GM21619 (cell line): ENCODE data around the gene CLEC2L.

Experiments used
- ATAC-seq: cut with Tn5 transposase; IDR thresholded peaks from one replicate; pipeline ENCODE4 v1.9.1; 2021; ENCODE audit not compliant: unreplicated experiment

The CLEC2L gene

DNA sequence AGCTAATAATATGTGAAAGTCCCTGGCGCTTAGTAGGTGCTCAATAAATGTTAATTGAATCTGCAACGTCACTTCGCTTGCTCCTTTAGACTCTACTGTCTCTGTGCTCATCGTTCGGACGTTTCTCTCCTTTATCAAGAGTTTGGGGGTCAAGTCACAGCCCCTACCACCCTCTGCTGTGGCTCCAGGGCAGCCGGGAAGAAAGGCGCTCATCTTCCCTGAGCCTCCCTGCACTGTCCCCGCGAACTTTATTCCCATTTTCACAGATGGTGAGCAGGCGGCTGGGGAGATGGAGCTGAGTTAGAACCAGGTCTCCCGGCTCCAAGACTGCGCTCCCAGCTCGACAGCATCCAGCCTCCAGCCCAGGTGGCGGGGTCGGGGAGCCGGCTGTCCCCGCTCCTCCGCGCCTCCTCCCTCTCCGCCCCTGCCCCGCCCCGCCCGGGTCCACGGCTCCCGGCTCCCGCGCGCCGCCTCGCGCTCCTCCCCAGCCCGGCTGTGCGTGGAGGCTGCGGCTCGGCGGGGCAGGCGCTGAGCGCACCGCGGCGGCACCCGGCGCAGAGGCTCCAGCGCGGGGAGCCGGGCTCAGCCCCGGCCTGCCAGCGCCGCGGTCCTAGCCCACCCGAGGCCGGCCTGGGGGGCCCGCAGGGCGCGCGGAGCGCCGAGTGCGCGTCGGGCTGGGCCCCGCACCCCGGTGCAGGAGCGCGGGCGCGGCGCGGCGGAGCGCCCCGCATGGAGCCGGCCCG is at the start of gene CLEC2L:
TSS of gene CLEC2L (plus strand) at position 487 of the 743 bp plus-strand sequence. CDS start at position 730, 243 bp downstream.
- no peak for ATAC-seq

DNA sequence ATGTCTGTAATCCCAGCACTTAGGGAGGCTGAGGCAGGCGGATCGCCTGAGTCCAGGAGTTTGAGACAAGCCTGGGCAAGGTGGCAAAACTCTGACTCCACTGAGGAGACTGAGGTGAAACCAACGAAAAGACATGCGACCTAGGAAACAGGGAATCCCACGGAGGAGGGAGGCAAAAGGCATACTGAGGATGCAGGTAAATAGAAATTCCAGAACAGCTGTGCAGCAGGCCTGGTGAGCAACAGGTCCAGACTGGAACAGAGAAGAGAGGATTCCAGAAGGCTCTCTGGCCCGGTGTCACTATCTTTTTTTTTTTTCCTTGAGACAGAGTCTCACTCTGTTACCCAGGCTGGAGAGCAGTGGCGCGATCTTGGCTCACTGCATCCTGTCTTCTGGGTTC is 47.3 kb upstream of the CLEC2L start:
- no peak for ATAC-seq

DNA sequence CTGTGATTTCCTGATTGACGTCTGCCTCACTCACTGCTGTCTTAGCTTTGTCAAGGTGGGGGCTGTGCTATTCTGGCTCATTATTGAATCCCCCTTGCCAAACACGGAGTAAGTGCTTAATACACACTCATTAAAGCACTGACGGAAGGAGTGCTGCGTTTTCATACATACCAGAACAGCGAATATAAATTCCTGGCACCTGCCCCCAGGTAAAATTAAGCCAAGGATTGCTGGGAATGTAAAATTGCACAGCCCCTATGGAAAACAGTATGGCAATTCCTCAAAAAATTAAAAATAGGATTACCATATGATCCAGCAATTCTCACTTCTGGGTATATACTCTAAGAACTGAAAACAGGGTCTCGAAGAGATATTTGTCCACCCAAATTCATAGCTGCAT is 46.6 kb upstream of the CLEC2L start:
- no peak for ATAC-seq

DNA sequence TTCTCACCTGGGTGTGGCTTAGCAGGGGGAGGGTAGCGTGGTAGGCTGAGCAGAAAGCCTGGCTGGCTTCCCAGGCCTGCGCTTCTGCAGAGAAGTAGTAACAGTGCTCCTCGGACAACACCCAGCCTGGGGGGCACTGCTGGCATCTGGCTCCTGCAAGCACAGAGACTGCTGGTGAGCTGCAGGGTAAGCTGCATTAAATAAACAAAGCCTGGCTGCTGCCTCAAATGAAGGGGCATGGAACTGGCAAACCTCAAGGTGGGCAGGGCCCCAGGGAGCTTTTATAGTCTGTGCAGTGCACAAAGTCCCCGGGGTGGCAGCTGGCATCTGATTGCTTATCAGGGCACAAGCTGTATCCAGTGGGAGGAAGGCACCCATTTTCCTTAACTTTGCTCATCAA is 43.9 kb upstream of the CLEC2L start:
- ATAC-seq = no peak

DNA sequence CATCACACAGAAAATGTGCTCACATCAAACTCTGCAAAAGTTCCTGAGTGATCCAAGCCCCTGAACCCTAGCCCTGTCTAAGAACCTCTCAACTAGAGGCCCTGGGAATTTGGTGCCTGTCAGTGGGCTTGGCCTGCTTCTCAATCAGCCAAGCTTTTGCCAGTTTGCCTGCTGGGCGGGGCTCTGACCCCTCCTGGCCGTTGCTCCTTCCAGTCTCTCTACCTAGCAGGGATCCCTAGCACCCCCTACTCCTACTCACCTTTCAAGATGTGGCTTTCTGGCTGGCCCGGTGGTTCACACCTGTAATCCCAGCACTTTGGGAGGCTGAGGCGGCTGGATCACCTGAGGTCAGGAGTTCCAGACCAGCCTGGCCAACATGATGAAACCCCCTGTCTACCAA is 42.1 kb upstream of the CLEC2L start:
- no peak for ATAC-seq

DNA sequence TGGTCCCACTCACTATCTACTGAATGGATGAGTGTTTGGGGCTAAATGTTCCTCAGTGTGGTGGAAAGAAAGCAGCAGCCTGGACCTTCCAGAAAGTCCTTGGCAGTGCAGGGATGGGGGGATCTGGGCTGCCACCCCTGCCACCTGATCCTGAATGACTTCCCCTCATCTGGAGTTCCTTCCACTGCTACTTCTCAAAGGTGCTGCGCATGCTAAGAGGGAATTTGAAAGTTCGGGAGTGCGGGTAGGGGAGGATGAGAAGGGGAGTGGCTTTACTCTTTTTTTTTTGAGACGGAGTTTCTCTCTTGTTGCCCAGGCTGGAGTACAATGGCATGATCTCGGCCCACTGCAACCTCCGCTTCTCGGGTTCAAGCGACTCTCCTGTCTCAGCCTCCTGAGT is 41.4 kb upstream of the CLEC2L start:
- no peak for ATAC-seq

DNA sequence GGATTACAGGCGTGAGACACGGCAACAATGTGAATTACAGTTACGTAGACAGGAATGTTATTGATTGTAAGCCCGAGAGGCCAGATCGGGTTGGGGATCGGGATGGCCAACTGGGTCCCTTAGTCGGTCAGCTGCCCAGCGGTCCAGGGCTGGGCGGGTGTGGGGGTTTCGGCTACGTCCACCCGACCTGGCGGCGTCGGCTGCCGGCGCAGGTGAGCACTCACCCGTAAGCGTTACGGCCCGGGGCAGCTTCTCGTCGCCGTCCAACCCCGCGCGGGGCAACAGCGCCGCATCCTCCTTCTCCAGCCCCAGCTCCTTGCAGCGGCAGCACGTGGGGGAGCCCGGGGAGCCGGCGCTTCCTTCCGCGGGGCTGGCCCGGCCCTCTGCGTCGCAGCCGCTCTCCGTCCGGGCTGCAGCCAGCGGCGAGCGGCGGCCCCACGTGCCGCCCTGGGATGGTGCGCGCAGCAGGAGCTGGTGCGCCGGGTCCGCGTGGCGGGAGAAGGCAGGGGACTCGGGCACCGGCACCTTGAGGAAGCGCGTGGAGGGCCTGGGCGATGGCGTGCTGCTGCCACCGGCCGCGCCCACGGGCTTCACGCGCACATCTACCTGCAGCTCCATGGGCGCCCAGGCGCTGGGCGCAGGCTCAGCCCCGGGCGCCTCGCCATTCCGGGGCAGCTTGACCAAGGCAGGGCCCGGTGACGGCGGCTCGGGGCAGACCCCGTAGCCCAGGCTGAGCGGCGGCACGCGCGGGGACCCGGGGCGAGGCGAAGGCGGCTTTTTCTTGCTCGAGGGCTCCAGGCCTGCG is 40.6 kb upstream of the CLEC2L start:
- no peak for ATAC-seq

DNA sequence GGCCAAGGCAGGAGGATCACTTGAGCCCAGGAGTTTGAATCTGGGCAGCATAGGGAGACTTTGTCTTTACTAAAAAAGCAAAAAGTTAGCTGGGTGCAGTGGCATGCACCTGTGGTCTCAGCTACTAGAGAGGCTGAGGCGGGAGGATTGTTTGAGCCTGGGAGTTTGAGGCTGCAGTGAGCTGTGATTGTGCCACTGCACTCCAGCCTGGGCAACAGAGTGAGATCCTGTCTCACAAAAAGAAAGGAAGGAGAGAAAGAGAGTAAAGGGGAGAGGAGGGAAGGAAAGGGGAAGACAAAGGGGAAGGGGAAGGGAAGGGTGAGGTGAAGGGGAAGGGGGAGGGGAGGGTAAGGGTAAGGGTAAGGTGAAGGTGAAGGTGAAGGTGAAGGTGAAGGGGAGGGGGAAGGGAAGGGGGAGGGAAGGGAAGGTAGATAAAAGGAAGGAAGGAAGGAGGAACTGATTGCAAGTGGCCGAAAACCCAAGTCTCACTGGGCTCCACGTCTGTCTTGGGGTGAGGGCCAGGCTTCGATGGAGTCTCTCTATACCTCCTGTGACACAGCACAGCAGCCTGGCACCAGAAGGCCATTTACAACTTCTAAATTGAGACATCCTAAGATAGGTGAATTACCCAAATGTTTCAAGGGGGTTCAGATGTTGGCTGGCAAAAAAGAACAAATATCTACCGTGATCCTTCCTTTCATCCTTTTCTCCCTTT is 36.0 kb upstream of the CLEC2L start:
- no peak for ATAC-seq

DNA sequence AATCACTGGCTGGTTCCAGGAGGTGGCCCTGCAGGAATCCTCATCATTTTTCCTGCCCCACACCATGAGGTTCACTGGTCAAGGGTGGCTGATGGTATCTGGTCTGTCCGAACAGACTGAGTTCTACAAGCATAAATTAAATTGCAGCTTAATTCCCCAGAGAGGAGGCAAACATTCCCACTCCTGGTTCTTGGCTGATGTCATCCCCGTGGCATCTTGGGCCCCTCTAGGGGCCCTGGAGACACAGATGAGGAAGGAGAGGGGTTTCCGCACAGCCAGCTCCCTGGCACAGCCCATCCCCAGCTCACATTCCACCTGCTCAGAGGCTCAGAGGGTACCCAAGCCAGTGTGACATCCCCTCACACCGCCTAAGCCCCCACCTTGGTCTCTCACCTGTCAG is 34.7 kb upstream of the CLEC2L start:
- ATAC-seq = no peak

DNA sequence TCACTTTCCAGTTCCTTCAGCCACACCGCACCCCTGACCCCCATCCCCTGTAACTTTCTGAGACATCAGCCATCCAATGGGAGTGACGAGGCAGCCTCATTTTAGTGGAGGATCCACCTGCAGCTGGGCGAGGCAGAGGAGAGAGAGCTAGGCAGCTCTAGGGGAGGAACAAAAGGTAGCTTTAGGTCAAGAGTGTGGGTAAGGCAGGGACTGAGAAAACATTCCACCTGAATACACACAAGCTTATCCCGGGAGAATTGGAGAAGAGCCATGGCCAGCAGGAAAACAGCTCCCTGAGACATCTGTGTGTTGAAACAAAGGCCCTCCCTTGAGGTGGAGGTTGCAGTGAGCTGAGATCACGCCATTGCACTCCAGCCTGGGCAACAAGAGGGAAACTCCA is 33.4 kb upstream of the CLEC2L start:
- no peak for ATAC-seq

DNA sequence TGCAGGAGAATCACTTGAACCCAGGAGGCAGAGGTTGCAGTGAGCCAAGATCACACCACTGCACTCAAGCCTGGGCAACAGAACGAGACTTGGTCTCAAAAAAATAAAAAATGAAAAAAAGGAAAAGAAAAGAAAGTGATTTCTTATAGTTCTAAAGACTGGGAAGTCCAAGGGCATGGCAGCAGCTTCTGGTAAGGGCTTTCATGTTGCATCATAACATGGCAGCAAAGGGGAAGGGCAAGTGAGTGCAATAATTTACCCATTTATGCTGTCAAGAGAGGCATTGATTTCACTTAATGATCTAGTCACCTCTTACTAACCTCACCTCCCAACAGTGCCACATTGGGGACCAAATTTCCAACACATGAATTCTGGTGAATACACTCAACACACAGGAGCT is 31.2 kb upstream of the CLEC2L start:
- ATAC-seq = no peak

DNA sequence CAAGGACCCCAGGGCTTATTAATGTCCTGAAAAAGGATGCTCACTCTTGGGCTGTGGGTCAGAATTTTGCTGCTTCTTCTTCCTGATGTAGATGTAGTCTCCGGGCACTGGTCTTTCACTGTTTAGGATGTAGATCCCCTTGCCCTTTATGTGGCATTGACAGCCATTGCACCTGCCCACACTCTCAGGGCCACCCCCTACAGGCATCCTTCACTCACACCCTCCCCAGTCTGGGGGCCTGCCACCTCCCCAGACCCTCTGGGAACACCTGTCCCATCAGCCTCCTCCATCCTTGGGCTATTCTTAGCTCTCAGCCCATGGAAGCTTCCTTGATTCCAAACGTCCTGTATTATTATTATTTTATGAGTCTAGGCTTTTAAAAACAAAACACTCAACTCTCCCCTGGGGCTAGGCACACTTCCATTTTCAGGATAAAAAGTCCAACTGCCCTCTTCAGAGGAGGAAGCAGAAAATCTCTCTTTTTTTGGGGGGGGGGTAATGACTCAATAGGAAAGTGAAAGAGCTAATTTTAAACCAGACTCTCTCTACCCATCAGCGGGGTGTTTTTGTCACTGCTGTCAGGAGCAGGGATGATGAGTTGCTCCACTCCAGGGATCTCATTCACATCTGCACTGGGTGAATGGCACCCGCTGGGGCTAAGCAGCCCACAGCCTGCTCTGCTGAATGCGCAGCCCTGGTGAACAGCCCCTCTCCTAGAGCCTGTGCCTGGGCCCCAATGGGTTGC is 28.5 kb upstream of the CLEC2L start:
- peak; percentile 82 for ATAC-seq

DNA sequence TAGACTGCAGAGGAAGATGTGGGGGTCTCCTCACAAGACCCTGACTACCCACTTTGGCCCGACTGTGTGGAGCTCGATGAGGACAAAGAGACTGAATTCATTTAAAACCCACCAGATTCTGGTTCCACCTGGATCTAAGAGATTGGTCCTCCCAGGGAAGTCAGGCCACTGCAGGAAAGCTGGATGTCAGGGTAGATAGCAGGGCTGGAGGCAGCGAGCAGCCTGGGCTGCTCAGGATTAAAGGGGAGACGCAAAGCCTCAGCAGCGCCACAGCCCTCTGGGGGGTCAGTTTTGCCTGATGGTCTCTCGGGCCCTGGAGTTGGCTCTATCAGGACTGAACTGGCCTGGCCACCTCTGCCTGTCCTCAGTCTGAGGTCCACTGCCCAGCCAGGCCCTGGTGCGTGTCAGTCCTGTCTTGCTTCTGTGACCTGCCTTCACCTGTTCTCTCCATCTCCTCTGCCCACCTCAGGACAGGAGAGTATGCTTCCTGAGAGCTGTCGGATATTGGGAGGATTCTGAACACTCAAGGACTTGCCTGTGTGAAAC is 27.8 kb upstream of the CLEC2L start:
- ATAC-seq = no peak

DNA sequence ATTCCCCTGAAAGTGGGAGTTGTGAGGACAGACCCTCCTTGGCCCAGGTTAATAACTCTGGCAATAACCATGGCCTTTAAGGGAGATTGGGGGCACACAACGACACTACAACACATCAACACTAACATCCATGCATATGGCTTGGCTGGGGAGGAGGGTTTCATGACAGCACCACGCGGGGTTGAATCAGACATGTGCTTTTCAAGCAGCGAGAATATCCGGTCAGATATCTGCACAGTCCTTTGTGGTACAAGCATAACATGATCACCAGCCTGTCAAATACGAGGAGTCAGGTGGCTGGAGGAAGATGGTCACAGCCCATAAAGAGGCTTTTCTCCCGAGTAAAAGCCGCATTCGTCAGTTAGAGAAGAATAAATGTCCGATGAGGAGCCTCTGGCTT is 27.0 kb upstream of the CLEC2L start:
- no peak for ATAC-seq

DNA sequence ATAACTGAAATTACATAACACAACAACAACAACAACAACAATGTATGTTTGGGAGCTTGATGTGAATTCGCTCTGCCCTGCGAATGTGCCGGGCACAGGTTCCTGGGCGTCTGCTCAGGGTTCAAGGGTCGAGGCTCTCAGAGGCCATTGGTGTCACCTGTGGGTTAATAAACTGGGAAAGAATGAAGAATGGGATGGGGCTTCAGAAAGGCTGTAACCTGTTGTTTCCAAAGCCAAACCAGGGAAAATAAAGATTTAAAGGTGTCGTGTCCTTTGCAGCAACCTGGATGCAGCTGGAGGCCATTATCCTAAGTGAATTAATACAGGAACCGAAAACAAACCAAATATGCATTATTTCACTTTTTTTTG is 22.7 kb upstream of the CLEC2L start:
- ATAC-seq = no peak

DNA sequence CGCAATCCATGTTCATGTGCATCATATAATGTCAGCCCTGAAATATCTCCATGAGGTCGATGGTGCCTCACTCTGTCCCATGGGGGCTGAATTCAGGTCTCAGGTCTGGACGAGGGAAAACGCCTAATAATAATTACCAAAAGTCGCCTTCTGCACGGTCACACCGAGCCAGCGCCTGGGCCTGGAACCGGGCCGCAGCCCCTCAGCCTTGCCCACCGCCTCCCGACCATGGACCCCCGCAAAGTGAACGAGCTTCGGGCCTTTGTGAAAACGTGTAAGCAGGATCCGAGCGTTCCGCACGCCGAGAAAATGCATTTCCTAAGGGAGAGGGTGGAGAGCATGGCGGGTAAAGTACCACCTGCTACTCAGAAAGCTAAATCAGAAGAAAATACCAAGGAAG is 21.3 kb upstream of the CLEC2L start:
- ATAC-seq = no peak

DNA sequence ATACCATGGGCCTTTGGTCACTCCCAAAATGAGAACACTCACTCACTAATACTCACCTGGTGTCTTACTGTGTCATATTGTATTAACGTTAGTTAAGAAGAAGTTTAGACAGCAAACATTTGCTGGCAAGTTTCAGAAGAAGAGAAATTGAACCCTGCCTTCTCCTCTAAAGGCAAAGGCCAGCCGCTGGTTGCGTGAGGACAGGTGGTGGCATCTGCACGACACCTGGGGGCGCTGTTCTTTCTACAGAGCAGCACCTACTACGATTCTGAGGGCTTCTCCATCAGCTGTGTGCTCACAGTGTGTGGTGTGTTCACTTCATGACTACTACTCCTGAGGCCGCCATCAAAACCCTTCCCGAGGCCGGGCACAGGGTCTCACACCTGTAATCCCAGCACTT is 17.9 kb upstream of the CLEC2L start:
- no peak for ATAC-seq

DNA sequence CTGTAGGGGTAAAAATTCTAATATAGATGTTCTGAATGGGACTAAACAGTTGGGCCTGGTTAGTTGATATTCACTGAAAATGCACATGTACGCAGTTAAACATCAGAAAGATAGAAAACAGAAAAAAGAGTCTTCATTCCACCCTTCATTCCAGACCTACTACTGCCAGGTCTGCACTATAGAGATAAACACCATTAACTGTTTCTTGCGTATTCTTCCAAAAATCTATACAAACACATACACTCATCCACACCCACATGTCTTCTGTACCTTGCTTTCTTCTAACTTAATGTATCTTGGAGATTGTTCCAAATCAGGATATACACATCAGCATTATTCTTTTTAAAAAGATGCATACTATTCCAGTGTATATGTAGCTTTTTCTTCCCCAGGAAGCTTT is 13.9 kb upstream of the CLEC2L start:
- no peak for ATAC-seq

DNA sequence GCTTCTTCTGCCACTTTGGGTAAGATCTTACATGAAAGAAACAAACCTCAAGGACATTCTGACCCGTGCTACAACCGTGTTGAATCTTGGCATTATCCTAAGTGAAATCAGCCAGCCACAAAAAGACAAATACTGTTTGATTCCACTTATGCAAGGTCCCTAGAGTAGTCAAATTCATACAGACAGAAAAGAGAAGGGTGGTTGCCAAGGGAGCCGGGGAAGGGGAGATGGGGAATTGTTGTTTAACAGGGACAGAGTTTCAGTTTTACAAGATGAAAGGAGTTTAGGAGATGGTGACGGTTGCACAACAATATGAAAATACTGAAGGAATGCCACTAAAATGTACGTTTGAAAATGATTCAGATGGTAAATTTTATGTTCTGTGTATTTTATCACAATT is 12.2 kb upstream of the CLEC2L start:
- no peak for ATAC-seq

DNA sequence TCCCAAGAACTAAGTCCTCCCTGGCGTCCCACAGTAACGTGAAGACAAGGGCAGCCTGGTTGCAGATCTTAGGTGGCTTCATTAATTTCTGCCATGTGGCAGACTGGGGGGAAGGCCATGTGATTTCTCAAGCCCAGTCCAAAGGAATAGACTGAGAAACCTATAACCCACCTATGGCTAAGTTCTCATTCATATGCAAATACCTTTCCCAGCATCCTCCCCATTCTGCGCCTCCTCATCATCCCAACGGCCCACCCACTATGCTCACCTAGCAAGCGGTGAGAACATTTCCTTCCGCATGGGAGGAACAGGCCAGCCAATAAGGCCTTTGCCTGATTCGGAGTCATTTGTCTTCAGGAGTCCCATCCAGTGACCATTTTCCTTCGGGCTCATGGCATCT is 8.2 kb upstream of the CLEC2L start:
- no peak for ATAC-seq

DNA sequence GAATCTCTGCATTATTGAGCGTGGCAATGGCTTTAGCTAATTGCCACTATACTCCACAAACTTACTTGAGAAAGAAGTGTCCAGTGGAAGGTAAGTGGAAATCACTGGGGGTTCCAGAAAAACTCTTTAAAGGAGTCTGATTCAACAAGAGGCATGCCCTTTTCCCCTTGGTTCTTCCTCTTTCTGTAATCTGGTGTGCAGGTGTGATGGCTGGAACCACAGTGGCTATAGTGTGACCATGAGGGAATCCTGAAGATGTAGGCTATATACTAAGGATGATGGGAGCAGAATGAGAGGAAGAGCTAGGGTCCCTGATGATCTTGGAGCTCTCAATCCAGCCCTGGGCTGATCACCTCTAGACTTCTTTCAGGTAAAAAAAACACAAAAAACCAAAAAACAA is 2.0 kb upstream of the CLEC2L start:
- no peak for ATAC-seq
